ENCODE results near the gene VRK3.
"Not testable (repeated sequence)": the region's sequence is repeated elsewhere in the genome, so short reads cannot be mapped to it uniquely, and the experiment has no call there.

Gene VRK3, protein sequence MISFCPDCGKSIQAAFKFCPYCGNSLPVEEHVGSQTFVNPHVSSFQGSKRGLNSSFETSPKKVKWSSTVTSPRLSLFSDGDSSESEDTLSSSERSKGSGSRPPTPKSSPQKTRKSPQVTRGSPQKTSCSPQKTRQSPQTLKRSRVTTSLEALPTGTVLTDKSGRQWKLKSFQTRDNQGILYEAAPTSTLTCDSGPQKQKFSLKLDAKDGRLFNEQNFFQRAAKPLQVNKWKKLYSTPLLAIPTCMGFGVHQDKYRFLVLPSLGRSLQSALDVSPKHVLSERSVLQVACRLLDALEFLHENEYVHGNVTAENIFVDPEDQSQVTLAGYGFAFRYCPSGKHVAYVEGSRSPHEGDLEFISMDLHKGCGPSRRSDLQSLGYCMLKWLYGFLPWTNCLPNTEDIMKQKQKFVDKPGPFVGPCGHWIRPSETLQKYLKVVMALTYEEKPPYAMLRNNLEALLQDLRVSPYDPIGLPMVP

DNA sequence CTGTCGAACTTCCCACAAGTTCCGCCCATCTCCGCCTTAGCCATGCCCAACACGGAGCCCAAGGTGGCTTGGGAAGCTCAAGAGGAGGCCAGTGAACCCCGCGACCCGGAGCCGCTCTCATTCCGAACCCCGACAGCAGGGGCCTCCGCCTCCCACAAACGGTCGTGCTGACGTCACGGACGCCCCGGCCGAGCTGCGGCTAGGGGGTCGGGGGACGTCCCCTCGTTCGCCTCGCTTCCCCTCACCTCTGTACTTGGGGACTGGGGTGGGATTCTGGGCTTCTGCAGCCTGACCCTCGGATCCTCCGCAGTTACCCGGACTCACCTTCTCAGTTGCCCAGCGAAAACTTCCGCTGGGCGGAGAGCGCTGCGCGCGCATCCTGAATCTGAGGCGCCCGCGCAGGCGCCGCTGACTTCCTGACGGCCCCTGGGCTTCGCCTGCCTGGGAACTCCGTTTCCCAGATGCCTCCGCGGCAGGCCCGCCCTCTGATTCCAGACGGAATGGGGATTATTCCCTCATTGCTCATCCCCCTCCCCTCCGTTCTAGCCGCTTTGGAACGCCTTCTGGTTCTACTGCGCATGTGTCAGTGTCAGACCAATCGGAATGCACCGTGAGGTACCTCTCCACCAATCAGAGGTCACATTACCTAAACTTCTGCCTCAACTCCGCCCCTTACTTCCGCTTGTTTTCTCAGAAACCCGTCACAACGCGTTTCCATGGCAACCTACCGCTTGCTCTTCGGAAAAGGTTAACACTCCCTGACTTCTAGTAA is at the start of gene VRK3:
VRK3 (minus strand) TSS at position 351 of the 772 bp plus-strand sequence. CDS start 9,210 bp downstream, outside the sequence.
- peak; percentile 95 for DNase-seq

DNA sequence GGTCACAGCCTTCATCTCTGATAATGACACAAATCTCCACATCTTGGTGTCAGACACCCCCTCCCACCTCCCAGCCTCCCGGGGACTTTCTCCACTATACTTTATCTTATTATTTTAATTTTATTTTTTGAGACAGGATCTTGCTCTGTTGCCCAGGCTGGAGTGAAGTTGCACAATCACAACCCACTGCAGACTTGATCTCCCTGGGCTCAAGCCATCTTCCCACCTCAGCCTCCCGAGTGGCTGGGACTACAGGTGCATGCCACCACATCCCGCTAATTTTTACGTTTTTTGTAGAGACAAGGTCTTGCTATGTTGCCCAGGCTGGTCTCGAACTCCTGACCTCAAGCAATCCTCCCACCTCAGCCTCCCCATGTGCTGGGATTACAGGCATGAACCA is 43.2 kb upstream of the VRK3 start:
- not testable (repeated sequence) for DNase-seq

DNA sequence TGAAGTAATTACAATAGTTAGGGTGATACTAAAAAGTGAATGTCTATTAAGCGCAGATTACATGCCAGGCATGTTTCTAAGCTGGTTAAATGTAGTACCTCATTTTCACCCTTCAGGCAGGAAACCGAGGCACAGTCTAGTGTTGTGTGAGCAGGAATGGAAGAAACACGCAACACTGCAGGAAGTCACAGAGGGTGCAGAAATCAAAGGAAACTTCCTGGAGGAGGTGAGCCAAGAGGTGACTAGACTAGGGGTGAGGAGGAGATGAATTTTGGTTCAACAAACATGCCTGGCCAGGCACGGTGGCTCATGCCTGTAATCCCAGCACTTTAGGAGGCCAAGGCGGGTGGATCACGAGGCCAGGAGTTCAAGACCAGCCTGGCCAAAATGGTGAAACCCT is 42.4 kb upstream of the VRK3 start:
- no peak for DNase-seq

DNA sequence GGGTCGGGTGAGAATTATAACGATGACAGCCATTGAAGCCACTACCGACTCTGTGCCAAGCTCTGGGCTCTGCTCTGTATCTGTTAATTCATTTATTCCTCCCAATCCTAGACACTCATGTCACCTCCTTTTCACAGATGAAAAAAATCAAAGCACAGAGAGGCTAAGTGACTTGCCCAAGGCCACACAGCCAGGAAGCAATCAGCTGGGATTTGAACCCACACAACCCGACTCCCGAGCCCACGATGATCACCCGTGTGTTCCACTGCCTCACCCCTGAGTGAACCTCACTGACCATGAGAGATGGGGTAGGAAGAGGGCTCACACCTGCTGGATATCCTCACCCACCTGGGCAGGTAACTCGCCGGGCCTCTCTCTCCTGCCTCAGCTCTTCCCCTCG is 40.8 kb upstream of the VRK3 start:
- no peak for DNase-seq

DNA sequence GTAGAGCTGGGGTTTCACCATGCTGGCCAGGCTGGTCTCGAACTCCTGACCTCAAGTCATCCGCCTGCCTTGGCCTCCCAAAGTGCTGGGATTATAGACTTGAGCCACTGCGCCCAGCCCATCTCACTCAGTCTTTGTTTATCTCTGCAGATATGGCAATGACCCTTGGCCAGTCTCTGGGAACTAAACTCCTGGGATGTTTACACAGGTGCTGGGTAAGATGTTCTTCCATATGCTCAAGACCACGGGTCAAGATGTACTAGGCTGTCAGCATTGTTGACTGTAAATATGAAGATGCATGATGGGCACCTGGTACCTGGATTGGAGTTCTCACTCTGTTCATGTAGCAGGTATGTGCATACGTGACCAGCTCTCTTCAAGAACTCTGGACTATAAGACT is 36.5 kb upstream of the VRK3 start:
- DNase-seq = no peak

DNA sequence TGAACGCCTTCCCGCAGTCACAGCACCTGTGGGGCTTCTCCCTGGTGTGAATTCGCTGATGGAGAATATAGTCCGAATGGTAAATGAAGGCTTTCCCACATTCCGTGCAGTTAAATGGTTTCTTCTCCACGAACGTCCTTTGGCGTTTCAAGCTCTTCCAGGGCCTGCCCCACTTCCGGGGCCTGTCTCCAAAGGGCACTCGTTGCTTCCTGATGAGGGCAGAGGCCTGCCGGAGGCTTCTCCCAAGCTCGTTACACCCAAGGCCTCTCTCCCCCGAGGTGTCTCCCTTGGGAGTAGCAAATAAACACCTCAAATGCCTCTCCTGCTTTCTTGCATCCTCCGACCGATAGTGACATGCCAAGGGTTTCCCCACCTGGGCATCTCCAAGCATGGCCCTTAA is 34.9 kb upstream of the VRK3 start:
- DNase-seq = no peak

DNA sequence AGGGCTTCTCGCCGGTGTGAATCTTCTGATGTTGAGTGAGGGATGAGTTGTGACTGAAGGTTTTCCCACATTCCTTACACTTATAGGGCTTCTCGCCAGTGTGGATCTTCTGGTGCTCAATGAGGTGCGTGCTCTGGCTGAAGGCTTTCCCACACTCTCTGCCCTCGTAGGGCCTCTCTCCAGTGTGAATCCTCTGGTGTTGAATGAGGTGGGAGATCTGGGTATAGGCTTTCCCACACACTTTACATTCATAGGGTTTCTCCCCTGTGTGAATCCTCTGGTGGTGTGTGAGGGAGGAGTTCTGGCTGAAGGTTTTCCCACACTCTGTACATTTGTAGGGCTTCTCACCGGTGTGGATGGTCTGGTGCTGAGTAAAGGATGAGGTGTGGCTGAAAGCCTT is 33.9 kb upstream of the VRK3 start:
- DNase-seq = no peak

DNA sequence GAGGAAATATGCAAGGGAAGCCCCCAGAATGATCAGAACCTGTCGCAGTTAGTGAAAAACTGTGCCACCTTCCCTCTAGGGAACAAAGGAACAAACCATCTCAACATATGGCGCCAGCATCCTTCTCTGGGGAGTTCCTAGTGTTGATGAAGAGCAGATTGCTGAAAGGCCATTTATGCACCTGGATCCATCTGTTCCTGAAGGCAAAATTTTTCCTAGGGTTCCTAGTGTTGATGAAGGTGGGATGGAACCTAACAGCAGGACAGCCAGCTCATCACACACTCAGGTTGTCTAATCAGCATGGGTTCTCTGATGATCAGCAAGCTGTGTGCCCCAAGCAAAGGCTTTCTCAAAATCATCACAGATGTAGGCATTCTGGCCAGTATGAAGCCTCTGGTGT is 33.3 kb upstream of the VRK3 start:
- no peak for DNase-seq

DNA sequence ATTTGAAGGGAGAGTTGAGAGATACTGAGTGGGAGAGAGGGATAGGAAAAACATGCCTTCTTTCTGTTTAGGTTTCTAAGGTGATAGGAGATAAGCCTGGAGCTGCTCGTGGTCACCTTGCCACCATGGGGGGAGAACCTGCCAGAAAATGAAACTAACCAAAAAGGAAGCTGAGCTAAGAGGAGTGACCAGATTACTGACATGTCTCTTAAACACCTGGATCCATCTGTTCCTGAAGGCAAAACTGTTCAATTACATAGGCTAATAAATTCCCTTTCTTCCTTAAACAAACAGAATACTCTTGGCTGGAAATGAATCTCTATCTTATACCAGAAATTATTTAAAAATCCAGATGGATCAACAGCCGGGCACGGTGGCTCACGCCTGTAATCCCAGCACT is 27.9 kb upstream of the VRK3 start:
- no peak for DNase-seq

DNA sequence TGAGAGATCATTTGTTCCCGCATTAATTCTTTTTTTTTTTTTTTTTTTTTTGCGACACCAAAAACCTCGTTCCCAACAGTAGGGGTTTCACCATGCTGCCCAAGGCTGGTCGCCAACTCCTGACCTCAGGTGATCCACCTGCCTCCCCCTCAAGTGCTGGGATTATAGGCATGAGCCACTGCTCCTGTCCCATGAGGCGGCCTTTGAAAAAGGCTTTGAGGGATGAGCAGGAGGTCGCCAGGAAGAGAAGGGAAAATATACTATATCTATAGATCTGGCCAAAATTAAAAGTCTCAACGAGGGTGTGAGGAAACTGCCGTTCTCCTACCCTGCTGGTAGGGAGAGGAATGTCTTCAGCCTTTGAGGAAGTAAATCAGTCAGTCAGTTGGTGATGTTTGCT is 26.8 kb upstream of the VRK3 start:
- no peak for DNase-seq

DNA sequence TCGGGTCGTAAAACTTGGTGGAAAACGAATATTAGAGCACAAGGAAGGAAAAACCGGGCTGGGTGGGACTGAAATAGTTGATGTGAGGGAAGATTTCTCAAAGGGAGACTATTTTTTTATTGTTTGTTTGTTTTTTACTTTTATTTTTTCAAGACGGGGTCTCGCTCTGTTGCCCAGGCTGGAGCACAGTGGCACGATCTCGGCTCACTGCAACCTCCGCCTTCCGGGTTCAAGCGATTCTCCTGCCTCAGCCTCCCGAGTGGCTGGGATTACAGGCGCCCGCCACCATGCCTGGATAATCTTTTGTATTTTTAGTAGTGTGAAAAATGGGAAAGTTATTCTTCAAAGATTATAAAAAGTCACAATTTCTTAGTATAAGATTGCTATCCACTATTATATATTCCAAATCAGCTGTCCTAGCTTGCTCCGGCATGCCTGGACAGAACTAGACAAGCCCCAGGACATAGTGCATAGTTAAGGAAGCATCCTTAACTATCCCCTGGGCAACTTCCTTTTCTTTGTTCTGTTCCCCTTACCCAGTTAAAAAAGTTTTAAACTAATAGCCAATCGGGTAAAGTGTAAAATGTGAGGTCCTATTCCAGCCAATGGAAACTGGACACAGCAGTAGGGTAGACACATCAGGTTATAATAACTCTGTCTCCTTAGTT is 26.2 kb upstream of the VRK3 start:
- not testable (repeated sequence) for DNase-seq

DNA sequence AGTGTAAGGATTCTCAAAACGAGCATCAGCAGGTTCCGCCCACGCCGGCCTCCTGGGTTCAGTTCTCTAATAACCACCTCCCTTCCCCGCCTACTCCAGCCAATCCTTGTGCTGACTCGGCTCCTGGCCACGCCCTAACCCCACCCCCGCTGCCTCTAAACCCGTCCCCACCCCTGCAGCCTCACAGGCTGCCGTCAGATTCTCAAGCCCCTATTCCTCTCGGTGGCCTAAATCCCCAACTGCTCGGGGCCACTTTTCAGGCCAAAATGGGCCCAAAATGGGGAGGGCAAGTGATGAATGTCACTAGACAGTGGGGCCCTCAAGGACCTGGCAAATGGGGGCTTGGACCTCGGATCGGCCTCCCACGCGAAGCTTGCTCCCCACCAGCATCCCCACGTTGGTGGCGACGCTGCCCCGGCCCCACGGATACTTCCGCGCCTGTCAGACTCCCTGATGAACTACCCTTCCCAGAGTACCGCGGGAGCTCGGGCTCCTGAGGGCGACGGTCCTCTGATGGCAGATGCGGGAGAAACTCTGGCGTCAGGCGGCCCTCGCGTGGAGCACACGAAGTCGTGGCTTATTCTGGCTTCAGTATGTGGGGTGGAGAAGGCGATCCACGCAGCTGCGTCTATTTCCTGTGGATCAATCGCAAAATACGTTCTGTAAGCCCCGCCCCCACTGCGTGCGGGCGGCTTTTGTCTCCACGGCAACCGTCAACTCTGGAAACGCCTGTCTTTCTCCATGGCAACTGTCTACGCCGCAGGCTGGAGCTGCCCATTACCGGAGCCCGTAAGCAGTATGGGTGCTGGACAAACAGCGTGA is 25.4 kb upstream of the VRK3 start:
- peak; percentile 39 for DNase-seq

DNA sequence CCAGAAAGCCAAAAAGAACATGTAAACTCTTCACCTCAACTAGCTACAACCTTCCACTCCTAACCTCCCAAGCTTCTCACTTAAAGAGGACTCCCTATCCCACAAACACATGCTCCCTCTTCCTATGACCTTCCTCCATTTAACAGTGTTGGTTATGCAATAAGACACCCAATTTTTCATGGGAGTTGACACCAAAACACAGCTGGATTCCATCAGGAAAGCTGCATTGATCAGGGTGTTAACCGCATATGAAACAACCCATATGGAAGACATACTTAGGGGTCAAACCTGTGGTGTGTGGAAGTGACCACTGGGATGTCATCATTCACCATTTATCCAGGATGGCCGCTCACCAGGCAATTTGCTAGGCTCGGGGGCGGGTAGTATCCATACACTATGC is 22.5 kb upstream of the VRK3 start:
- DNase-seq = no peak

DNA sequence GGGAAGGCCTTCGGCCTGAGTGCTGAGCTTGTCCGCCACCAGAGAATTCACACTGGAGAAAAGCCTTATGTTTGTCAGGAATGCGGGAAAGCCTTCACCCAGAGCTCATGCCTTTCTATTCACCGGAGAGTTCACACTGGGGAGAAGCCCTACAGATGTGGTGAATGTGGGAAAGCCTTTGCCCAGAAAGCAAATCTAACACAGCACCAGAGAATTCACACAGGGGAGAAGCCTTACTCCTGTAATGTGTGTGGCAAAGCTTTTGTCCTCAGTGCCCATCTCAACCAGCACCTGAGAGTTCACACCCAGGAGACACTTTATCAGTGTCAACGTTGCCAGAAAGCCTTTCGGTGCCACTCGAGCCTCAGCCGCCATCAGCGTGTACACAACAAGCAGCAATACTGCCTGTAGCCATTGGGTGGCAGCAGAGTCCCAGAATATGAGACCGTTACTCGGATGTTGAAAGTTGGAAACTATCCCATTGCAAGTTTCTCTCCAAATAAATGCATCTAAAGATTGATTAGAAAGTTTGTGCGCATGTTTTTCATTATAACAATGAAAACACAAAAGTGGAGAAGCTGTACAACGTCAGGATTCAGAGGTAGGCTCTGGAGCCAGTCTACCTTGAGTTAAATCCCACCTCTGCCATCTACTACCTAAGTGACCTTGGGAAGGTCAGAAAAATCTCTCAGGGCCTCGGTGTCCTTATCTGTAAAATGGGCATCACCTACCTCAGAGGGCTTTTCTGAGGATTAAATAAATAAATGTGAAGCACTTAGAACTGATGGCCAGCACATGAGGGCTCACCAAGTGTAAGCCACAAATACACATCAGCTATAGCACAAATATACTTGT is 21.7 kb upstream of the VRK3 start:
- no peak for DNase-seq

DNA sequence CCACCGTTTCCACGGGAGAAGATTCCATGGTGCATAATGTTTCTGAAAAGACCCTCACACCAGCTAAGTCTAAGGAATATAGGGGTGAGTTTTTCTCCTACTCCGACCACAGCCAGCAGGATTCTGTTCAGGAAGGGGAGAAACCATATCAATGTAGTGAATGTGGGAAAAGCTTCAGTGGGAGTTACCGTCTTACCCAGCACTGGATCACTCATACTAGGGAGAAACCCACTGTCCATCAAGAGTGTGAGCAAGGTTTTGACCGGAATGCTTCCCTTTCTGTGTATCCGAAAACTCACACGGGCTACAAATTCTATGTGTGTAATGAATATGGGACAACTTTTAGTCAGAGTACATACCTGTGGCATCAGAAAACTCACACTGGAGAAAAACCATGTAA is 19.8 kb upstream of the VRK3 start:
- DNase-seq = no peak

DNA sequence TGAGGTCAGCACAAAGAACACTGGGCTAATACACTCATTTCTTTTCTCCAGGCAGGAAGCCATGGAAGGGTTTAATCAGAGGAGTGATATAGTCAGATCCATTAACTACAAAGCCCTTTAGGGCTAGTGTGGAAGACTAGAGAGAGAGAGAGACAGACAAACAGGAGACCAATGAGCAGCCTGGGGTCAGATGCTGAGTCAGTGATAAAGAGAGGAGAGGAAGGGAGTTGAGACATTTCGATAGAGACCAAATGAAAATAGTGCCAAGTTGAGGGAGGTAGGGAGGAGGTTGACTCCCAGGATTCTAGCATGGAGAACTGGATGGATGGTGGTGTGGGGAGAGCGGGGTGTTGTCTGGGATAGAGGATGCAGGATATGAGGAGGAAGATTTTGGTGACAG is 18.8 kb upstream of the VRK3 start:
- no peak for DNase-seq

DNA sequence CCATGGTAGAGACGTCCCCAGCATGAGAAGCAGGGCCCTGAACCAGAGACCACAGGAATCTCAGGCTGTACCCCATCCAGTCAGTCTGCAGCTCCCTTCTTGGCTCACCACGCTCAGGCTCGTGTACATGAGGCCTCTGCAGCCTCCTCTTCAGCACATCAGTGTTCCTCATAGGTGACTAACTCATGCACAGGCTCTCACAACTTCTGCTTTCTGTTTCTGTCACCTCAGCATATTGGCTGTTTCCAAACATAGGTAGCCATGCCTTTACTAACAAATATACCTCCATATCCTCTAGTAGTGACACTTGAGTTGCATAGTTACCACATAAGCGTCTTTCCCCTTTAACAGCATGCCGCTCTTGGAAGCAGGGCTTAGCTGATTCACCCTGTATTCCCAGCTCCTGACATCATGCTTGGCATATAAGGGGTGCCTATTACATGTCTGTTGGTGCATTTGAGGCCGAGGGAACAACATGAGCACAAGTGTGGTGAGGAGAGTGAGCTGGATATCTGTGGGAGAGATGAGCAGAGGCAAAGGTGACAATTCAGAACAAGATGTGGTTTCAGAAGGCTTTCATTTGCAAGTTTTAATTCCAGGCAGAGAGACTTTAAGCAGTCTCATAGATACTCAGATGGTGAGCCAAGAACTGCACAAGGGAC is 17.3 kb upstream of the VRK3 start:
- no peak for DNase-seq

DNA sequence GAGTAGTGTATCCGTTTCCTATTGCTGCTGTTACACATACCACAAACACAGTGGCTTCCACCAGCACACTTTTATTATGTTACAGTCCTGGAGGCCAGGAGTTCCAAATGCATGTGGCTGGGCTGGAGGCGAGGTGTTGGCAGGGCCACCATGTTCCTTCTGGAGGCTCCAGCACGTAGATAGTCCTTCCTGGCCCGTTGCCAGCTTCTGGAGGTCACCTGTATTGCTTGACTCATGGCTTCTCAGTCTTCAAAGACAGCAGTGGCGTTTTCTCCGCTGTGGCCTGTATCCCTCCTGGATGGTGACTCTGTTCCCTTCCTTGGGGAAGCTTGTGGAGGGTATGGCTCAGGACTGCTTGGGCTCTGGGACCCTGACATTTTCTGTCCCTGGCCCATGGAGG is 15.8 kb upstream of the VRK3 start:
- no peak for DNase-seq

DNA sequence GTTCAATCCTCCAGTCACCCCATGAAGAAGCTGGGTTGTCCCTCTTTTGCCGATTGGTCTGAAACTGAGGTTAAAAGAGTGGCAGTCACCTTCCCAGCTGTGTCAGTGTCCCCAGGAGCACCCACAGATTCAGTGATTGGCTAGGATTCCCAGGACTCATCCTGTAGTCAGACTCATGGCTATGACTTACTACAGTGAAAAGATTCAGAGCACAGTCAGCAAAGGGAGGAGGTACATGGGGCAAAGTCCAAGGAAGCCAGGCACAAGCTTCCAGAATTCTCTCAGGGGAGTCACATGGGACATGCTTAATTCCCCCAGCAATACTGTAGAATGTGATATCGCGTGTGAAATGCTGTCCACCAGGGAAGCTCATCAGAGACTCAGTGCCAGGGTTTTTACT is 14.8 kb upstream of the VRK3 start:
- DNase-seq = no peak

DNA sequence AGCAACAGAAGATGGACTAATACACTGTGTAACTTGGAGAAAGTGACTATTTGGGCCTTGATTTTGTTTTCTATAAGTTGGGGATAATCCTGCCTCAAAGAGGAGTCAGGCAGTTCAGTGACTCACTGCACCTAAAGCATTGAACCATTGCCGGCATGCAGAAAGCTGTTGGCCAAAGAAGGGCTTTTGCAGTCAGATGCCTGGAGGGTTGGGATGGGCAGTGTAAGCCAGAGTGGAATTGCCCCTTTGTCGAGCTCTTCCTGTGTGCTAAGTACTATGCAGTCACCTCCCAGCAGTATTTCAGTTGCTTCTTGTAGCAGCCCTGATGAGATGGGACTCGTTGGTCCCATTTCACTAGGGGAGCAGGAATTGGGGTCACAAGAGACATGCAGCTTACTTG is 11.7 kb upstream of the VRK3 start:
- no peak for DNase-seq

DNA sequence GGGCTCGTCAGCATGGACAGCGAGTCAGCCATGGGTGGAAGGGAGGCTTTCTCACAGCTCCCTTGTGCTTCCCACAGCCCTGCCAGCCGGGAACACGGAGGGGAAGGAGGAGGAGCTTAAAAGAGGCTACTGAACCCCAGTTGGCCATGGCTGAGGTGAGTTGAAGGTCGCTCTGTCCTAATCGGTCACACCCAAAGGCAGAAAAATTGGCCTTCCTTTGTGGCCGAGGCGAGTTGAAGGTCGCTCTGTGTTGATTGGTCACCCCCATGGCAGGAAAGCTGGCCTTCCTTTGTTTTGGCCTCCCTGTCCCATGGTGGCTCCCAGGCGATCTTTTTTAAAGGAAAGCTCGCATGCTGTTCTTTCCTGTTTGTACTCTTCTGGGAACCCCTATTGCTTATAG is 5.8 kb upstream of the VRK3 start:
- DNase-seq = no peak

All from NCI-H1417 treated with DMSO at 0.1 percent for 48 hours (cell line).